WERI-Rb-1 (cell line): ENCODE data around the gene ZSCAN30.

ENCODE experiments used
- DNase-seq: peaks from one replicate; pipeline ENCODE4 v3.0.0-alpha.2; 2020
- H3K27ac ChIP-seq: fragments of 250-450 bp; sonication (Bioruptor Pico); 2 replicates; pipeline ENCODE4 v1.5.1; 2020; ENCODE audit warnings: mild to moderate bottlenecking, moderate library complexity
- H3K27me3 ChIP-seq: fragments of 250-450 bp; sonication (Bioruptor Pico); 2 replicates; pipeline ENCODE4 v1.5.1; 2021; ENCODE audit warnings: mild to moderate bottlenecking, low read depth, moderate library complexity; ENCODE audit not compliant: insufficient read depth, severe bottlenecking
- H3K36me3 ChIP-seq: fragments of 250-450 bp; sonication (Bioruptor Pico); 2 replicates; pipeline ENCODE4 v1.5.1; 2020; ENCODE audit warnings: mild to moderate bottlenecking, moderate library complexity
- H3K4me3 ChIP-seq: 2 replicates; pipeline ENCODE4 v1.5.1; 2011; ENCODE audit warnings: low read depth, mild to moderate bottlenecking, control low read depth, low read length
- H3K9me3 ChIP-seq: fragments of 250-450 bp; sonication (Bioruptor Pico); 2 replicates; pipeline ENCODE4 v1.5.1; 2021; ENCODE audit warnings: mild to moderate bottlenecking, moderate library complexity; ENCODE audit not compliant: severe bottlenecking
- TF ChIP-seq, protein P1 (sequence below): IDR thresholded peaks from 2 replicates; pipeline ENCODE4 v1.5.1; 2011; ENCODE audit warnings: low read depth, mild to moderate bottlenecking, control low read depth, inconsistent platforms, low read length

The ZSCAN30 gene

GRCh38 chr18:35278085-35278484 lies 11.9 kb downstream of the ZSCAN30 start:
- Histone ChIP-seq H3K4me3 (no peak overlapping the region), H3K27me3 (no peaks in the 10 kb centered on the region), H3K27ac (no peak overlapping the region), H3K9me3 (no peaks in the 10 kb centered on the region), H3K36me3 (no peaks in the 10 kb centered on the region)
- TF ChIP-seq, protein P1, sequence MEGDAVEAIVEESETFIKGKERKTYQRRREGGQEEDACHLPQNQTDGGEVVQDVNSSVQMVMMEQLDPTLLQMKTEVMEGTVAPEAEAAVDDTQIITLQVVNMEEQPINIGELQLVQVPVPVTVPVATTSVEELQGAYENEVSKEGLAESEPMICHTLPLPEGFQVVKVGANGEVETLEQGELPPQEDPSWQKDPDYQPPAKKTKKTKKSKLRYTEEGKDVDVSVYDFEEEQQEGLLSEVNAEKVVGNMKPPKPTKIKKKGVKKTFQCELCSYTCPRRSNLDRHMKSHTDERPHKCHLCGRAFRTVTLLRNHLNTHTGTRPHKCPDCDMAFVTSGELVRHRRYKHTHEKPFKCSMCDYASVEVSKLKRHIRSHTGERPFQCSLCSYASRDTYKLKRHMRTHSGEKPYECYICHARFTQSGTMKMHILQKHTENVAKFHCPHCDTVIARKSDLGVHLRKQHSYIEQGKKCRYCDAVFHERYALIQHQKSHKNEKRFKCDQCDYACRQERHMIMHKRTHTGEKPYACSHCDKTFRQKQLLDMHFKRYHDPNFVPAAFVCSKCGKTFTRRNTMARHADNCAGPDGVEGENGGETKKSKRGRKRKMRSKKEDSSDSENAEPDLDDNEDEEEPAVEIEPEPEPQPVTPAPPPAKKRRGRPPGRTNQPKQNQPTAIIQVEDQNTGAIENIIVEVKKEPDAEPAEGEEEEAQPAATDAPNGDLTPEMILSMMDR = no peak
- no peak for DNase-seq

GRCh38 chr18:35277633-35278032 lies 12.4 kb downstream of the ZSCAN30 start:
- H3K36me3 ChIP-seq = no peaks in the 10 kb centered on the region
- H3K27ac ChIP-seq = no peak overlapping the region
- DNase-seq = no peak
- TF ChIP-seq, protein P1 = no peak
- H3K4me3 ChIP-seq = no peak overlapping the region
- H3K27me3 ChIP-seq = no peaks in the 10 kb centered on the region
- no peaks in the 10 kb centered on the region for H3K9me3 ChIP-seq

DNA sequence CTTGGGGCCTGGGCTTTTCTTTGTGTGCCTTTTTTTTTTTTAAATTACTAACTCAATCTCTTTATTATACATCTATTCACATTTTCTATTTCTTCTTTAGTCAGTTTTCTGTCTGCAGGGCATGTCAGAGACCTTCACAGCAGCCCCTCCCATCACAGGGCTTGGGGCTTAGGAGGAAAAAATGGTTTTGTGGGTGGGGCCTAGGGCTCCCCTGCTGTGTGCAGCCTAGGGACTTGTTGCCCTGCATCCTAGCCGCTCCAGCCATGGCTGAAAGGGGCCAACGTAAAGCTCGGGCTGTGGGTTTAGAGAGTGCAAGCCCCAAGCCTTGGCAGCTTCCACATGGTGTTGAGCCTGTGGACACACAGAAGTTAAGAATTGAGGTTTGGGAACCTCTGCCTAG lies 13.8 kb downstream of the ZSCAN30 start:
- TF ChIP-seq, protein P1 = no peak
- H3K9me3 ChIP-seq = no peaks in the 10 kb centered on the region
- DNase-seq = no peak
- no peaks in the 10 kb centered on the region for H3K27me3 ChIP-seq
- H3K36me3 ChIP-seq = no peaks in the 10 kb centered on the region
- H3K4me3 ChIP-seq = no peak overlapping the region
- no peak overlapping the region for H3K27ac ChIP-seq

- no peak for DNase-seq
- no peak overlapping the region for H3K27ac ChIP-seq
- TF ChIP-seq, protein P1 = no peak
- no peaks in the 10 kb centered on the region for H3K27me3 ChIP-seq
- no peak overlapping the region for H3K4me3 ChIP-seq
- H3K36me3 ChIP-seq = no peaks in the 10 kb centered on the region
- H3K9me3 ChIP-seq = no peaks in the 10 kb centered on the region
Observed at GRCh38 chr18:35271656-35272055, 18.4 kb downstream of the ZSCAN30 start.

DNA sequence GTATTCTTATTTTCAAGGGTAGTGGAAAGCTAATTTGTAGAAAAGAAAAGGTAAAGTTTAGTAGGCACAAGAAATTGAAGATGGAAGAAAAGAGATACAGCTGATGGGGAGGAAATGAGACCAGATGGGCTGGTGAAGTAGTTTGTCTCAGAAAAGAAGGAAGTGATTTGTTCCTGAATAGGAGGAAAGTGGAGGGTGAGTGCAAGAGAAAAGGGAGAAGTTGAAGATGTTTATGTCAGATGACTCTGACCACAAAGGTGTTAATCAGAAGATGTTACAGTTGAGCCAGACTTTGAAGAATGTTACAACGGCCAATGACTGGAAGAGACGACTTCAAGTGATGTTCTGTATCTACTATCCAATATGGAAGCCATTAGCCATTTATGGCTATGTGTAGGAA lies 21.2 kb downstream of the ZSCAN30 start:
- Histone ChIP-seq H3K27ac (no peak overlapping the region), H3K9me3 (no peaks in the 10 kb centered on the region), H3K27me3 (no peaks in the 10 kb centered on the region), H3K4me3 (no peak overlapping the region), H3K36me3 (no peaks in the 10 kb centered on the region)
- TF ChIP-seq, protein P1 = no peak
- no peak for DNase-seq

GRCh38 chr18:35267809-35268208 lies 22.2 kb downstream of the ZSCAN30 start:
- TF ChIP-seq, protein P1 = no peak
- DNase-seq = no peak
- H3K36me3 ChIP-seq = no peaks in the 10 kb centered on the region

More at GRCh38 chr18:35267809-35268208, 22.2 kb downstream of the ZSCAN30 start:
- no peaks in the 10 kb centered on the region for H3K9me3 ChIP-seq
- H3K27ac ChIP-seq = no peak overlapping the region
- H3K27me3 ChIP-seq = no peaks in the 10 kb centered on the region
- H3K4me3 ChIP-seq = no peak overlapping the region
